Posterior cingulate gyrus (tissue), 11 donors: ENCODE measurements around the gene CBFA2T3.

ENCODE experiments used
- DNase-seq, 10 donors: peaks; one replicate each; pipeline versions ENCODE4 v3.0.0 to v3.0.0-alpha.2; 2020 to 2021; ENCODE audit warnings: mixed read lengths in 3 of 10
- intact Hi-C: fragments of 100-400 bp; cut with DNase I; formaldehyde crosslinking; loops from one replicate; pipeline ENCODE4 v1.15.1; 2023

CBFA2T3 gene

DNA sequence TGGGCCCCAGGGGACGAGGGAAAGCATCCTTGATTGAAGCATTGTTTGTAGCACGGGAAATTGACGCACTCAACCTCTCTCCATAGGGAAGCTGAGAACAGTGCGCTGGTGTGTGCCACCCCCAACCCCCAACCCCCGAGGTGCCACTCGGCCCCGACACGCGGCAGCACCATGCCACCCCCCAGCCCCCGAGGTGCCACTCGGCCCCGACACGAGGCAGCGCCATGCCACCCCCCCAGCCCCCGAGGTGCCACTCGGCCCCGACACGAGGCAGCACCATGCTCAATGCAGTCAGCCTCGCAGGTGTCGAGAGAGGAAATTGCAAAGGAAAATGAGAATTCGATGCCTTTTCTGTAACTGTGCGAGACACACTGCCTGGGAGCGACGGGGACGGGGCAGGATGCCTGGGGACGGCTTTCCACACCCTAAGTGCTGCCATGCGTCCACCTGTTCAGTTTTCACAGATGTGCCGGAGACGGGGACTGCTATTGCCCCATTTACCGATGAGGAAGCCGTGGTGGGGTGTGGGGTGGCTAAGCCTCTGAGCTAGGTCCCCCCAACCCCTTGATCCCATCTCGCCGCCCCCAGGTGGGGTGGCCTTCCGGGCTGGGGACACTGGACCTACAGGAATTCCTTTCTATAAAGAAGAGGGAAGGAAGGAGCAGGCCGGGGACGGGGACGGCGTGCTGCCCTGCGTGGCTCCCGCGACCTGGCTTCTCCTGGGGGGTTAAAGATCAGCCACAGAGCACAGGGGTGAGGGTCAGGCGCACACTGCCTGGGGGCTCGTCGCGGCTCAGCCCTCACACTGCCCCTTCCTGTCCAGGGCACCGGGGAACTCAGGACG, 9.8 kb downstream of the CBFA2T3 start:
- intact Hi-C loops, result no loop called here
- DNase-seq, result peak in 1 of 10 donors; percentile 60

DNA sequence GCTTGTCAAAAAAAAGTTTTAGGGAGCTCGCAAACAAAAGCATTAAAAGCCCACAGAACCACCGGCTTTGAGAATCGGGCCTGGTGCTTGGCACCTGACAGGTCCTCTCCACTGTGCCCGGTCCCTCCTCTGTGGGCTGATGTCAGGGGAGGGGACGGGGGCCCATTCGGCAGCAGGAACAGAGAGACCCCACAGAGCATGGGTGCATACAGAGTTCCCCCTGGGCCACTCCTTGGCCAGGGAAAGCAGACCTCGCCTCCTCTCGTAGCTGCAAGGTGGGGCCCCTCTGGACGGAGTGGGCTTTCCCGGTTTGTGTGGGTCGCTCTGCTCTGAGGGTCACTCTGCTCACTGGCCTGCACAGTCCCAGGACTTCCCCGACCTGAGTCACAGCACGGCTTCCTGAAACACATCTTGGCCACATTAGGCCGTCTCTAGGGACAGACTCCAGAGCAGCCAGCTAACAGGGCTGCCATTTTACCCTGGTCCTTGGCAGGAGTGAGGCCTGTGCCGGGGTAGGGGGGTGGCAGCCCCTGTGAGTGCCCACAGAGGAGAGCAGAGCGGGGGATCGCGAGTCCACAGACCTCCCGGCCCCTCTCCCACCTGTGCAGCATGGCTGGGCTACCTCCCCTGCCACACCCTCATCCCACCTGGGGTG, 11.1 kb downstream of the CBFA2T3 start:
- DNase-seq, result peak in 1 of 10 donors; percentile 65
- intact Hi-C loops, result no loop called here

DNA sequence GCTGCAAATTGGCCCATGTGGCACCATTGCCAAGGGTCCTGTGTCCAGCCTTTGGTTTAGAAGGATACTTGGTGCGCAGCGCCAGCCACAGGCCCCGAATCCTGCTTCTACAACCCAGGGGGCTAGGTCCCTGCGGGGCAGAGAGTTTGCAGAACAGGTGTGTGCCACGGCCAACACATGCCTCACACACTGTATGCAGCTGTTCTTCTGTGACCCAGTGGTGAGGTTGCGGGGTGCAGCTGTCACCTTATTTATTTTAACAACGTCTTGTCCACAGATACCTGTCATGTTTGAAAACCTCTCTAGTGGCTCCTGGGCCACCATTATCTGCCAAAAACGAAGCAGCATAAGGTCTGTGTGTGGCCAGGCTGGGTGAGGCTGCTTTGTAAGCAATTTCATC, 11.6 kb downstream of the CBFA2T3 start:
- intact Hi-C loops, result no loop called here
- peak in 1 of 10 donors; percentile 51 for DNase-seq

DNA sequence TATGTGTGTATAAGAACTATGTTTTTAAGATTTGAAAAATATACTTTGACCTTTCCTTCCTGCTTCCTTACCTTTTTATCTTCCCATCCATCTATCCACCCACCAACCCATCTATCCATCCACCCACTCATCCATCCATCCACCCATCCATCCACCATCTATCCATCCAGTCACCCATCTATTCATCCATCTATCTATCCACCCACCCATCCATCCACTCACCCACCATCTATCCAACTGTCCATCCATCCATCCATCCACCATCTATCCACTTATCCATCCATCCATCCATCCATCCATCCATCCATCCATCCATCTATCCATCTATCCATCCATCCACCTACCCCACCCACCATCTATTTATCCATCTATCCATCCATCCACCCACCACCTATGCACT, 12.4 kb downstream of the CBFA2T3 start:
- no peak for DNase-seq
- intact Hi-C loops, result no loop called here

DNA sequence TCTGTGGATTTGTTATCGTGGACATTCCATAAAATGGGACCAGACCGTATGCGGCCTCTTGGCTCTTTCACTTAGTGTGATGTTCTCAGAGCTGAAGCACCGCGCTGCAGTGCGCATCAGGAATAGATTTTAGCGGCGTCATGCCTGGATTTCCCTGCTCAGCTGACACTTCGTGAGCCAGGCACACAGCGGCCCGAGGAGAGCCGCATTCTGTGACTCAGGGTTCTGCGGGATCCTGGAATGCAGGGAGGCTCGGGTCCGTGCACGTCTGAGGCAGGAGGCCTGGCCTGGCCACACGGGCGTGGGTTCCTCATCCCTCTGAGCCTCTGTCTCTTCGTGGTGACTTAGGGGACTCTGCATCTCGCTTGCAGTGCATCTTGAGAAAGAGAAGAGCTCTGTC, 13.4 kb downstream of the CBFA2T3 start:
- intact Hi-C loops, result no loop called here
- peak in 1 of 10 donors; percentile 53 for DNase-seq

DNA sequence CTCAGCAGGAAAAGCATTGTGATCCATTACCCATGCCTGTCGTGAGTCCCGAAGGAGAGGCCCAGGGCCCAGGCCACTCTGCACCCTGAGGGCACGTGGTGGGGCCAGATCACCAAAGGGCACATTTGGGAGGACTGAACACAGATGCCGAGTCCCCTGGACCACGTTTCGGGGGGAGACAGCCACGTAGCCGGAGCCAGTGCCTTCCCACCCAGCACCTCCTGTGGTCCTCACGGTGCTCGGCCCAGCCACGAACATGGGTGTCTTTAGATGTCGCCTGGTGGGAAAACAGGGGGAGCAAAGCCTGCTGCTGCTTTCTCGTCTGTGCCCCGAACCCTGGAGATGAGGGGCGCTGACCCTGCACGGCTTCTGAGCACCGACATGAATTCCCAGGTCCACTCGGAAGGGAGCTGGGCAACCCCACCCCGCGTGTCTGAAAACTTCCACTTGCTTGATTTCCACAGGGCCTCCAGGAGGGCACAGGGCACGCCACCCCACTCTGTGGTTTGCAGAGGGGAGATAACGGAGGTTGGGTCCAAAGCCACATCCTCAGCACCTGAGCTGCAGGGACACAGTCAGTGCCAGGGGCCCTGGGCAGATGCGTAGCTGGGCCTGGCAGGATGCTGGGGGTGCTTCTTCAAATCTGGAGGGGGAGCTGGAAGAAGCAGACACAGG, 14.4 kb downstream of the CBFA2T3 start:
- intact Hi-C loops, result no loop called here
- DNase-seq, result peak in 1 of 10 donors; percentile 71

DNA sequence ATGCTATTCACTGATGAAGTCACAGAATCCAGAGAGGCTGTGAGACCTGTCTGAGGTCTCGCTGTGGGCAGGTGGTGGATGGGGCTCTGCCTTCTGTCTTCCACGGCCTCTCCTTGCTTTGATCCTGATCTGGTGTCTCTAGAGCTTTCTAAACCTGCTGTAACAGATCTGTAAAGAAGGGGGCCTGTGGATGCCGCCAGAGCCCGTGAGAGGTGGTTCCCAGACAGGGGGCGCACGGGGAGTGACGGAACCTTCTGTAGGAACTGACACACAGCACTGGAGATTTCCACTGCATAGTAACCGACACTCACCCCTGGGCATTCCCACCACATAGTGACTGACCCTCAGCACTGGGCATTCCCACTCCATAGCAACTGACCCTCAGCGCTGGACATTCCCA, 16.0 kb downstream of the CBFA2T3 start:
- intact Hi-C loops, result no loop called here
- peak in 1 of 10 donors; percentile 10 for DNase-seq

DNA sequence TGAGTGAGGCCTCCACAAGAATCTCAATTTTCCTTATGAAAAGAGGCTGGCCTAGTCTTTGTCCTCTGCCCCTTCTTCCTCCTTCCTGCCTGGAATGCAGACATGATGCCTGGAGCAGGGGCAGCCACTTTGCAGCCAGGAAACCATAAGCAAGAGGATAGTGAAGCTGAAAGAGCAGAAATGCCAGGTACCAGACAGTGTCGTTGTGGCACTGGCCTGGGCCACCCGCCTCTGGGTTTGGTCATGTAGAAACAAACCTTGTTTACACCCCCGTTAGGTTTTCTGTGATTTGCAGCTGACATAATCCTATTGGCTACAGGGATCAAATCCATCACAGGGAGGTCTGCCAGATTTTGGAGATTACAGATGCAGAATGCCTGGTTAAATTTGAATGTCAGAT, 16.5 kb downstream of the CBFA2T3 start:
- intact Hi-C loops, result no loop called here
- DNase-seq, result peak in 1 of 10 donors; percentile 46

DNA sequence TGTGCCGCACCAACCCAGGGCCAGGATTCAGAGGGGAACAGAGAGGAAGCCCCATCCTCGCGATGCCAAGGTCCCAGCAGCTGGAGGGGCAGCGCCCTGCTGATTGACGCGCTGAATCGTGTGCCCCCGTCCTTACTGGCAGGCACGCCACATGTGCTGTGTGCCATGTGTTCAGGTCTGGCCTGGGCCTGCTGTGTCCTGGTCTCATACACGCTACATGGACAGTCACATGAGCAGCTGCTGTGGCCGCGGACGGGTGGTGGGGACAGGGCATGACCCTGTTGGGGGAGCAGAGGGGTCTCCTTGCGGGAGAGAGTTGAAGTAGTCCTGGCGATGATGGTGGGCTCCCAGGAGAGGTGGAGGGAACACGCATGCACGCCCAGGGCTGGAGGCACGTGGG, 18.0 kb downstream of the CBFA2T3 start:
- intact Hi-C loops, result no loop called here
- no peak for DNase-seq

DNA sequence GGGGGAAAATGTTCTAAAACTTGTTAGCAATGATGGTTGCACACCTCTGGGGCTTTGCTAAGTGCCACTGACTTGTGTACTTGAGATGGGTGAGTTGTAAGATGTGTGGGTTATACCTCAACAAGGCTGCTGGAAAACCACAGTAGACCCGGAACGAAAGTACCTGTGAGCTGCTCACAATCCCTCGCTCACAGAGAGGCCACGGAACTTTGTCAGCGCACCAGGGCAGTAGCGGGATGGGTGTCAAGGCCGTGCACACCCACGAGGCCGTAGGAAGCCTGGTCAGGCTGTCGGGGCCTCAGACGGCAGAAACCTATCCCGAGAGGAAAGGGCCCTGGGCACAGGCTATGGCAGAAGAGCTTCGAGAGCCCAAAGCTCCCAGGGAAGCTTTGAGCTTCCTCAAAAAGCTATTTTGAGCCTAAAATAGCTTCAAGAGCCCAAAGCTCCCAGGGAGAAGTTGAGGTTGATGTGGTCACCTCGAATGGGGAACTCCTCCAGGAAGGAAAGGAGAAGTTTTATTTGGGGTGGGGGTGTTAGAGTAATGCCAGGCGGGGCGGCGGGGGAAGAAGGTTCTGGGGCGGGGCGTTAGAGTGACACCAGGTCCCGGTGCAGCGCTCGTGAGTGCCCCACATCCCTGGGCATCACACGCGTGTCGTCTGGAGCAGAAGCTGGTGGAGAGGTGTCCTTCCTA, 19.0 kb downstream of the CBFA2T3 start:
- no peak for DNase-seq
- intact Hi-C loops, result no loop called here

DNA sequence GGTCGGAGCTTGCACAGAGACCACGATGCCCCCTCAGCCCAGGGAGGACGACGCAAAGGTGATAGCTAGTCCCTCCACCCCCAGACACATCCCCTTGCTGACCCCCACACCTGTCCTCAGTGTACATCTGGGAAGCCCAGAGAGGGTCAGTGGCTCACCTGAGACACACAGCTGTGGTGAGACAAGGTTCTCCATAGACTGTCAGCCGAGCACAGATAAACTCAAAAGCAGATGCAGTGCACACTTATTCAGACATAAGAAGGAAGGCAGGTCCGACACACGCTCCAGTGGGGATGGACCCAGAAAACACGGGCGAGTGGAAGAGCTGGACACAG, 19.6 kb downstream of the CBFA2T3 start:
- intact Hi-C loops, result no loop called here
- DNase-seq, result no peak

DNA sequence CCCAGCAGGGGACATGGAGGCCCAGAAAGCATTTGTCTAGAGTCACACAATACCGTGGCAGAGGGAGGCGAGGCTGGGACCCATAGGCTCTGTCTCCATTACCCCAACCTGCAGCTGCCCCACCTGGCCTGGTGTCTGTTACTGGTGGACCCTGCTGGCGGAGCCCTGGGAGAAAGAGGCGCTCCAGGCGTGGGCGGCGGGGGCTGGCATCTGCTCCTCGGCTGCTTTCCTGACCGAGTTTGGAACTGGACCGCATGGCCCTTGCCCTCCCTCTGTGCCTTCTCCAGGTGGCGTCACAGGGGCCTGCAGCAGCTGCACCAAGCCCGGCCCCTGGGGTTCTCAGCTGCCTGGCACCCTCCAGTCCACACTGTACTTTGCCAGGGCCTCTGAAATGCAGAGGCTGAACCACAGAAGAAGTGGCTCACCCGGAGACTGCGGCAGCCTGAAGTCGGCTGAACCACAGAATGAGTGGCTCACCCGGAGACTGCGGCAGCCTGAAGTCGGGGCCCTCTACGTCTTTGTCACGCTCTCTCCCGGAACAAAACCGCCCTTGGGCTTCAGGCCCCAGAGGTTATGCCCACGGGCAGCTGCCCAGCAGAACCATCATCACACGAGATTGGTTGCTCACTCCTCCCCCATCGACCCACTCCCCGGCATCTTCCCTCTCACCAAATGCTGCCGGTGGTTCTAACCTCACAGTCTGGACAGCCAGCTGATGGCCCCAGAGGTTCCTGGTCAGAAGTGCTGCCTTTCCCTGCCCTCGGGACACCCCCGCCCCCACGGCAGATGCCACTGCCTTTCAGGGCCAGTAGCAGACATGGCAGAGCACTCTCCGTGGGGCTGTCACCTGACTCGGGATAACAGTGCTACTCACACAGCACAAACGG, 20.2 kb downstream of the CBFA2T3 start:
- peak in 1 of 10 donors; percentile 71 for DNase-seq
- intact Hi-C loops, result no loop called here

DNA sequence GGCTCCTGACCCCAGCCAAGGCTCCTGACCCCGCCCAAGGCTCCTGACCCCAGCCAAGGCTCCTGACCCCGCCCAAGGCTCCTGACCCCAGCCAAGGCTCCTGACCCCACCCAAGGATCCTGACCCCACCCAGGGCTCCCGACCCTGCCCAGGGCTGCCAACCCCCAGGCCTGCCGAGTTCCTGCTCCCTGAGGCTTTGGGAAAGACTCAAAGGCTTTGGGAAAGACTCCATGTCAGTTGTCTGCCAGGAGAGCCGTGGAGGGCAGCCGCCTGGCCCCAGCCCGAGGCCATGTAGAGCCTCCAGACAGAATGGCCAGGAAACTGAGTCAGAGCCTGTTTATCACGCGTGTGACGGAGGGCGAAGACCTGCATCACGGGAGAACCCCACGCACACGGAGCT, 21.1 kb downstream of the CBFA2T3 start:
- no peak for DNase-seq
- intact Hi-C loops, result no loop called here

DNA sequence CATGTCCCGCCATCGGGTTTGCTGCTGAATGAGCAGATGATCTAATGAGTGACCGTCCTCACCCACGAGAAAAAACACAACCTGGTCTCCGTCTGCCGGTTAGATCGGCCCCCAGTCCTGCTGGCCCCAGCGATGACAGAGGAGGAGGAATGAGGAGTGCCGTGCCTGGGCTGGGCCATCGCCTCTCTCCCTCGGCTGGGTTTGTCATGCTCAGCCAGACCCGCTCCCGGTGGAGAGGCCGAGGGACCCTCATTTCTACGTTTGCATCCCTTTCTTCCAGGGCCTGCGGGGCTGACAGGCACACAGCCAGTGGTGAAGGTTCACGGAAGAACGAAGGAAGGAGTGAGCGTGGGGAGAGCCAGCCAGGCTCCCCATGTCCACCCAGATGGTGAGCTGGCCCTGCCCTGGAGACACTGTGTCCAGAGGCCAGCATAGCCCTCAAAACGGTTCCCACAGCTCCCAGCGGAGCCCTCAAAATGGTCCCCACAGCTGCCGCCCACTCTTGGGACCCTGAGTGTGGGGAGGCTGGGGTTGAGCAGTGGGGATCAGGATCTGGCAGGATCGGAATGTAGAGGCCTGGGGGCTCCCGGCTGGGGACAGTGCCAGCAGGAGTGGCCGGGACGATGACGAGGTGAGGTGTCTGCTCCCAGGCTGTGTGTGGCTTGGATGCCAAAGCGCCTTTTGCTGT, 23.9 kb downstream of the CBFA2T3 start:
- no peak for DNase-seq
- intact Hi-C loops, result no loop called here

DNA sequence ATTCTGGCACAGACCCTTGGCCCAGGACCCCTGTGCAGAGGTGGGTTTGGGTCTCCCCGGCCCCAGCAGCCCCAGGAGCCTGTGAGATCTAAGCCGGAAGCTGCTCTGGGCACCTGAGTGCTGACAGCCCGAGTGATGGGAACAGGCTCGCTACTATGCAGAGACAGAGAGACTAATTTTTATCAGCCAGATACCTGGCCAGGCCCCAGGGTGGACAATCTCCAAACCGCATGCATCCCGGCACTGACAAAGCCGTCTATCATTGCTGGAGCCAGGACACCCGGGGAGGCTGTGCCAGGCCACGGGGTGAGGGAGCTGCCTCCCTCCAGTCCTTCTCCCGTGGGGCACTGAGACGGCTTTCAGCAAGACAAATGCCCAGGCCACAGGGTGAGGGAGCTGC, 25.0 kb downstream of the CBFA2T3 start:
- DNase-seq, result no peak
- intact Hi-C loops, result no loop called here

DNA sequence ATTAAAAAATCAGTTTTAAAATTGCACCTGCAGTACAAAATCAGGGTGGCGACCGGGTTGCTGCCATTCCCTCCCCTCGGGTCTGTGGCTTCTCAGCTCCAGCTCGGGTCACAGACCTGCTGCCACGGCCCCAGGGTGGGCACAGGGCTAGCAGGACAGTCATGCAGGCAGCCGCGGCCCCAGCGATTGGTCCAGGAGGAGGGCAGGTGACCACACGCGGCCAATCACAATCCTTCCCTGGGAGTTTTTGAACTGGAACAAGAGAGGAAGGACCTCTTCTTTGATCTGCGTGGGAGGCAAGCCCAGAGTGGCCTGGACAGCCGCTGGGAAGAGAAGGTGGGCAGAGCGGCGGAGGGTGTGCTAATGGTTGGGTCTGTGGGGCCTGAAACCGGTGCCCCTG, 25.5 kb downstream of the CBFA2T3 start:
- no peak for DNase-seq
- intact Hi-C loops, result no loop called here

DNA sequence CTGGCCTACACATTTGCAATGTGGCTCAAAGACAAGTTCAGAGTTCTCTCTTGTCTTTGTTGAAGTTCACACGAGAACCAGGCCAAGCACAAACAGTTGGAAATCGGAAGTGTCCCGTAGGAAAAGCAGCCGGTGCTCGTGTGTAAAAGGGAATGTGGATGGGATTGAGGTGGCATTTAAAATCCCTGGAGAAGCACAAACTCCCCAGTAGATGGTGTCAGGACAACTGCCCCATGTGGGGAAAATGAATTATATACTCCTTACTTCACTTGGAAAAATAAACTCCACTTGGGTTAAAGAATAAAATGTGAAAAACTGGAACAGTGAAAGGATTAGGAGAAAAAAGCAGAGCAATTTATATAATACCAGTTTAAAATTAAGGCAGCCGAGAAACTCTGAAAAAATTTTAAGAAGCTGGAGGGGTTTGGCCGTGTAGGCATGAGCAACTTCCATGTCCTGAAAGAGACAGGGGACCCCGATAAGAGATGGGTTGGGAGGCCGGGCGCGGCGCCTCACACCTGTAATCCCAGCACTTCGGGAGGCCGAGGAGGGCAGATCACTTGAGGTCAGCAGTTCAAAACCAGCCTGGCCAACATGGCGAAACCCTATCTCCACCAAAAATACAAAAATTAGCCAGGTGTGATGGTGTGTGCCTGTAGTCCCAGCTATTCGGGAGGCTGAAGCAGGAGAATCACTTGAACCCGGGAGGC, 28.1 kb downstream of the CBFA2T3 start:
- no peak for DNase-seq
- intact Hi-C loops, result loop anchor here (10.0 kb wide), 1 partner anchor 106 kb away; no protein-coding TSS in a partner anchor

DNA sequence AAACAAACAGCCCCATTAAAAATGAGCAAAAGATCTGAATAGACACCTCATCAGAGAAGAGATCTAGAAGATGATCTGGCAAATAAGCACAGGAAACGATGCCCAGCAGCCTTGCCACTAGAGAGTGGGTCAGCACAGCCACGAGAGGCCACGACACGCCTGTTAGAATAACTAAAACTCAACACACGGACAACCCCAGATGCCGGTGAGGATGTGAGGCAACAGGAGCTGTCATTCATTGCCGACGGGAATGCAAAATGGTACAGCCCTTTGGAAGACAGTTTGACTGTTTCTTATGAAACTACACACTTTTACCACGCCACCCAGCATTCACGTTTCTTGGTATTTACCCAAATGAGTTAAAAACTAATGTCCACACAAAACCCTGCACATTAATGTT, 31.5 kb downstream of the CBFA2T3 start:
- DNase-seq, result no peak
- intact Hi-C loops, result loop anchor here (10.0 kb wide), 1 partner anchor 109 kb away; no protein-coding TSS in a partner anchor

DNA sequence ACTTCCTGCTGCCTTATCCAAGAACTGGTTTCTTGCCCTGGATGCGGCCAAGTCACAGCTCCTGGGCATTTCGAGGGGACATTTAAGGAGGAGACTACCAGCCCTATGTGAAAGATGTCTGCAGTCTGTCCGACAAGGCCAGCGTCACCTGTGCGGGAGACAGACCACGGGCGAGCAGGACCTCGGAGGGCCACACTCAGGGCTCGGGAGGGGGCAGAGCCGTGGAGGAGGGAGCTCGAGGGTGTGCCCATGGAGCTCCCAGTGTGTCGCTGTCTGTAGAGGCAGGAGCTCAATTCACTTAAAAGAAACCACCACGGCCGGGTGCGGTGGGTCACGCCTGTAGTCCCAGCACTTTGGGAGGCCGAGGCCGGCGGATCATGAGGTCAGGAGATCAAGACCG, 33.3 kb downstream of the CBFA2T3 start:
- no peak for DNase-seq

More for the DNA sequence above, 33.3 kb downstream of the CBFA2T3 start:
- intact Hi-C loops, result loop anchor here (2.0 to 10.0 kb wide), 4 partner anchors 86 to 274 kb away; partner anchors contain the start of genes GALNS, TRAPPC2L and ZNF778
